ENCODE data around the gene MRFAP1L1. TPM values are rescaled to one million over a fixed set of nuclear protein-coding genes. Genes with fewer than 3 reads are reported as not detected.
A peak's percentile ranks its signal among the peaks of the same experiment; 100 is the strongest.

The MRFAP1L1 gene
- total and polyA plus RNA-seq, 8 donors: 12.4 to 39.8 (median 21.5) TPM

DNA sequence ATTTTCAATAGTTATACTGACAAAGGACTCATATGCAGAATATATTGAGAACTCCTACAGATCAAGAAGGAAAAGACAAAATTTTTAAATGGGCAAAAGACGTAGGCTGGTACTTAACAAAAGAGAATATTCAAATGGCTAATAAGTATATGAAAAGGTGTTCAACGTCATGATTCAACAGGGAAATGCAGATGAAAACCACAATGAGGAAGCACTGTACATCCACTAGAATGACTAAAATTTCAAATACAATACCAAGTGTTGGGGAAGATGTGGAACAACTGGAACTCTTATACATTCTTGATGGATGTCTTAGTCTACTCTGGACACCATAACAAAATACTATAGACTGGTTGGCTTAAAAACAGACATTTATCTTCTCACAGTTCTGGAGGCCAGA lies 1.3 kb upstream of the MRFAP1L1 start:
- H3K4me1 ChIP-seq: peaks cover 12 to 31% (median 21%) of the 10 kb centered on the region in 3 donors
- no peak for FAIRE-seq
- 76 to 83% methylated on average over 2 of the region's 2 CpGs for WGBS, 2 donors
- H3K36me3 ChIP-seq: no peaks in the 10 kb centered on the region
- no peaks in the 10 kb centered on the region for H3K27me3 ChIP-seq
- H3K9me3 ChIP-seq: no peaks in the 10 kb centered on the region
- no peak overlapping the region for H3K27ac ChIP-seq
- ATAC-seq: no peak
- intact Hi-C loops (cut with DNase I): no loop called here
- H3K4me3 ChIP-seq: no peak overlapping the region
- no peak for DNase-seq
- TF ChIP-seq, protein P1, sequence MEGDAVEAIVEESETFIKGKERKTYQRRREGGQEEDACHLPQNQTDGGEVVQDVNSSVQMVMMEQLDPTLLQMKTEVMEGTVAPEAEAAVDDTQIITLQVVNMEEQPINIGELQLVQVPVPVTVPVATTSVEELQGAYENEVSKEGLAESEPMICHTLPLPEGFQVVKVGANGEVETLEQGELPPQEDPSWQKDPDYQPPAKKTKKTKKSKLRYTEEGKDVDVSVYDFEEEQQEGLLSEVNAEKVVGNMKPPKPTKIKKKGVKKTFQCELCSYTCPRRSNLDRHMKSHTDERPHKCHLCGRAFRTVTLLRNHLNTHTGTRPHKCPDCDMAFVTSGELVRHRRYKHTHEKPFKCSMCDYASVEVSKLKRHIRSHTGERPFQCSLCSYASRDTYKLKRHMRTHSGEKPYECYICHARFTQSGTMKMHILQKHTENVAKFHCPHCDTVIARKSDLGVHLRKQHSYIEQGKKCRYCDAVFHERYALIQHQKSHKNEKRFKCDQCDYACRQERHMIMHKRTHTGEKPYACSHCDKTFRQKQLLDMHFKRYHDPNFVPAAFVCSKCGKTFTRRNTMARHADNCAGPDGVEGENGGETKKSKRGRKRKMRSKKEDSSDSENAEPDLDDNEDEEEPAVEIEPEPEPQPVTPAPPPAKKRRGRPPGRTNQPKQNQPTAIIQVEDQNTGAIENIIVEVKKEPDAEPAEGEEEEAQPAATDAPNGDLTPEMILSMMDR (IDR thresholded peaks at IDR 0.05): no peak

DNA sequence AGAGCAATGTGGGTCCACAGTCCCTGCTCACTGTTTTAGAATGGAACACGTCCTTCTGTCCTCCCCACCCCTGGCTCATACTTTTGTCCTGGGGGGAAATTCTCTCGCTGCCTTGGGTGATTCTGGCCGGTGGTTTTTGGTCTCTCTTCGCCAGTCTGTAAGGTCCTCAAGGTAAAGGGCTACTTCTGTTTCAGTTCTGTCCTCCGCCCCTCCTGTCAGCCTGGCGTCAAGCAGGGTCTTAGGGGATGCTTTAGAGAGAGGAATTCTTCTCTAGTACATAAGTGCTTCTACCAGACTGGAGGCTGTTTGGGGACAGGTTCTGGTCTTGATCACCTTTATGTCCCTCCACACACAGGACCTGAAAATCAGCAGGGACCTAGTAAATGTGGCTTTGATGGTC lies 617 bp upstream of the MRFAP1L1 start:
- H3K27ac ChIP-seq: peak overlapping the region in 3 of 4 donors; percentile 43 to 80 (median 76)
- 5 to 10% methylated on average over 6 of the region's 6 CpGs for WGBS, 2 donors
- DNase-seq (no peak), FAIRE-seq (no peak), ATAC-seq (peak in 3 of 4 donors; percentile 3 to 30 (median 4))
- no peaks in the 10 kb centered on the region for H3K9me3 ChIP-seq
- peaks cover 12 to 28% (median 23%) of the 10 kb centered on the region in 3 donors for H3K4me1 ChIP-seq
- no peaks in the 10 kb centered on the region for H3K27me3 ChIP-seq
- H3K36me3 ChIP-seq: peaks cover 0 to 4% (median 0%) of the 10 kb centered on the region in 3 donors
- intact Hi-C loops (cut with DNase I): no loop called here
- TF ChIP-seq, protein P1 (IDR thresholded peaks at IDR 0.05): no peak
- peak overlapping the region; percentile 76 to 82 (median 82) for H3K4me3 ChIP-seq

DNA sequence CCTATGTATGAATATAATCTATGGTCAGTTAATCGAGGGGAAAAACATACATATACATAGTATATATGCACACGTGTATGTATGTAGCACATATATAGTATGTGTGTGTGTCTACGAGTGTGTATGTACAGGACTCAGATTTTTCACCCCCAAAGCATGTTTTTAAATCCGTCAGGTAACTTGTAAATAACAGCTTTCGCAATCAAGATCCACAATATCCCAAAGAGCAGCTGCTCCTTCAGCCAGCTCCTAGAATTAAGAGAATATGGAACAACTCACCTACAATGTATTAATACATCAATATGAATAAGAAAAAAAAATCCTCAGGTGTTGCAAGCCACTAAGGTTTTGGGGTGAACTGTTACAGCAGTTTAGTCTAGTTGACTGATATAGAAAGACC lies 3.5 kb downstream of the MRFAP1L1 start:
- intact Hi-C loops (cut with DNase I): no loop called here
- ATAC-seq (no peak), FAIRE-seq (no peak), DNase-seq (no peak)
- WGBS, 2 donors: 87 to 88% methylated on average over 5 of the region's 5 CpGs
- H3K4me1 ChIP-seq: peaks cover 12 to 27% (median 23%) of the 10 kb centered on the region in 3 donors
- no peaks in the 10 kb centered on the region for H3K27me3 ChIP-seq
- TF ChIP-seq, protein P1 (IDR thresholded peaks at IDR 0.05): no peak
- H3K9me3 ChIP-seq: no peaks in the 10 kb centered on the region
- H3K27ac ChIP-seq: no peak overlapping the region
- peaks cover 0 to 12% (median 0%) of the 10 kb centered on the region in 3 donors for H3K36me3 ChIP-seq
- no peak overlapping the region for H3K4me3 ChIP-seq

DNA sequence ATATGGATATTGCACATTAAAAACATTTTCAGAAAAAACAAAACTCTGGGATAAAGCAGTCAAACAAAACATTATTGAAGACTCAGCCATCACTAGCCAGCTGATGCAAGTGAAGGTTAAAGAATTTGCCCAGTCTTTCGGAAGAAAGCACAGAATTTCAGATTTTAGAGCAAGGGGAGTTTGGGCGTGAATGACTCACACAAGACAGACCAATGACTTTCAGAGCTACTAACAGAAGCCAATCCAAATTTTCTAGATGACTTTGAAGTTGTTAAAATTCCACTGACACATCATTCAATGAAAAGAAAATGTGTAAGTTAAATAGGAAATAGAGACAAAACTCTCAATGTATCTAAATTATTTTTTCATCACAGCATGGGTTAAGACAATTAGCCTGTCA lies 4.0 kb downstream of the MRFAP1L1 start:
- H3K4me1 ChIP-seq: peaks cover 12 to 27% (median 23%) of the 10 kb centered on the region in 3 donors
- DNase-seq (no peak), FAIRE-seq (no peak), ATAC-seq (no peak)
- WGBS, 2 donors: 97 to 99% methylated on average over 2 of the region's 2 CpGs
- H3K9me3 ChIP-seq: no peaks in the 10 kb centered on the region
- no peak overlapping the region for H3K4me3 ChIP-seq
- TF ChIP-seq, protein P1 (IDR thresholded peaks at IDR 0.05): no peak
- H3K27me3 ChIP-seq: no peaks in the 10 kb centered on the region
- intact Hi-C loops (cut with DNase I): no loop called here
- H3K36me3 ChIP-seq: peaks cover 0 to 12% (median 0%) of the 10 kb centered on the region in 3 donors
- no peak overlapping the region for H3K27ac ChIP-seq

DNA sequence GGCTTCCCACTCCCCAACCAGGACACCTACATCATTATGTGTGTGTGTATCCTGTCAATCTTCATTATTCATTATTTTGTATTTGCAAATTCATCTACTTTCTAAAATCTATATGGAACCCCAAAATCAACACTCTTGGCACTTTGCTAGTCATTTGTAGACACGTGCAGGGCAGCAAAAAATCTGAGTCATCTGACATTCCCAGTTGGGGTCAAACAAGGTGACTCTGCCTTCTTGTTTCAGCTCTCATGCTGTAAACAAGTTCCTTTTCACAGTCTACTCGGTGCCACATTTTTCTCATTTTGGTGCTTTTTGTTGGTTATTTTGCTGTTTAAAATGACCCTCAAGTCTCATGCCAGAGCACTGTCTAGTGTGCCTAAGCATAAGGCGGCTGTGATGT lies 5.9 kb downstream of the MRFAP1L1 start:
- peaks cover 12 to 23% (median 21%) of the 10 kb centered on the region in 3 donors for H3K4me1 ChIP-seq
- intact Hi-C loops (cut with DNase I): no loop called here
- TF ChIP-seq, protein P1 (IDR thresholded peaks at IDR 0.05): no peak
- H3K27me3 ChIP-seq: no peaks in the 10 kb centered on the region
- no peak overlapping the region for H3K27ac ChIP-seq
- no peak overlapping the region for H3K4me3 ChIP-seq
- ATAC-seq: no peak
- H3K36me3 ChIP-seq: peaks cover 0 to 12% (median 0%) of the 10 kb centered on the region in 3 donors
- DNase-seq: no peak
- FAIRE-seq: no peak
- WGBS, 2 donors: 71 to 74% methylated on average over 3 of the region's 3 CpGs
- no peaks in the 10 kb centered on the region for H3K9me3 ChIP-seq
